A204.1 (cell line): ENCODE results near the gene DOCK2.
"Not testable (repeated sequence)": the region's sequence is repeated elsewhere in the genome, so short reads cannot be mapped to it uniquely, and the experiment has no call there.

Source experiments
- FAIRE-seq: peaks from 2 replicates; lab custom pipeline; 2012; peaks lifted over from hg19 to GRCh38; lab: Jason Lieb, UNC

The DOCK2 gene

DNA sequence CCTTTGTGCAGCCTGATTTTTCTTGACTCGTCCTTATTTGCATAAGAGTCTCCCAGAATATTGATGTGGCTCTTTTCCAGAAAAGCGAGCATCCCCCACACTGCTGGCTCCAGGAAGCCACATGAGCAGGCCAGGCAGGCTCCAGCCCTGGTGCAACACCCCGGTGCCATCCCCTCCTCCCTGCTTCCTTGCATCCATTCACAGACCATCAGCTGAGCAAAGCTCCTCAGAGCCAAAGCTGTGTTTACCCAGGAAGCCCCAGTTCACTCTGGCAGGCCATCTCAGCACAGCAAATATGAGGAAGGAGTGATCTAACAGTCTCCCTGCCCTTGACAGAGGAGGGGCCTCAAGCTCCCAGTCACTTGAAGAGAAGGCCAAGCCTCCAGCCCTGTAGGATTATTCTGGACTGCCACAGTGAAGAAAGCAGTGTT is 308.8 kb downstream of the DOCK2 start:
- FAIRE-seq, result no peak

DNA sequence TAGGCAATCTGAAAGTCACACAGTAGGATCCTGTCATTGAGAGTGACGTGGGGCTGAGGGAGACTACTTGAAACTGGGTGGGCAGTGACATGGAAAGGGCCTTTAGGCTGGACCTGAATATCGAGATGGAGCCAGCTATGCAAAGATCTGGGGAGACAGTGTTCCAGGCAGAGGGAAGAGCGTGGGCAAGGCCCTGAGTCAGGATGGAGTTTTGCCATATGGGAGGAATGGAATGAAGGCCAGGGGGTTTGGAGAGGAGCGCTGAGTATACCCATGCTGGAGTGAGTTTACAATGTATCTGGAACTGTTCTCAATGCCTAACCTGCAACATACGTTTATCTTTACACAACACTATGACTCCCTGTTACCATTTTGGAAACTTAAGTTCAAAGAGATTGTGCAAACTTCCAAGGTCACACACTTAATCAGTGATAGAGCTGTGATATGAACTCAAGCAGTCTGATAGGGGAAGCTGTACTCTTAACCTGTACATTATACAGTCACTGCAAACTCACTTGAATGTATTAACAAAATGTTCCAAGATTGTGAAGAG is 309.7 kb downstream of the DOCK2 start:
- no peak for FAIRE-seq

DNA sequence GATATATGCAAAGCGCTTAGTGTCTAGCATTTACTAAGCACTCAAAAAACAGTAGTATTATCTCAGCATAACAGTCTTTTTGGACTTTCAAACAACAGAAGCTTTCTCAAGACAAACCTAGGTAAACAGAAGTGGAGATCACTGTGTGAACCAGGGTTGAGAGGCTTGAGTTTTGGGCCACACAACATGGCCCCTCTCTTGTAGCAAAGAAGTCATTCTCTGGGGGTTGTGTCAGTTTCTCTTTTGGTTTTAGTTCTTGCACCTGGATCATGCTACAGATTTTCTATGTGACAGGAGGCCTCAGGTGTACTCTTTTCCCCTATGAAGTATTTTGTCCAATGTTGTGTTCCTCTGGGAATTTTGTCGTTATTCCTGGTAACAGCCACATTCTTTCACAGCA is 313.3 kb downstream of the DOCK2 start:
- FAIRE-seq, result no peak

DNA sequence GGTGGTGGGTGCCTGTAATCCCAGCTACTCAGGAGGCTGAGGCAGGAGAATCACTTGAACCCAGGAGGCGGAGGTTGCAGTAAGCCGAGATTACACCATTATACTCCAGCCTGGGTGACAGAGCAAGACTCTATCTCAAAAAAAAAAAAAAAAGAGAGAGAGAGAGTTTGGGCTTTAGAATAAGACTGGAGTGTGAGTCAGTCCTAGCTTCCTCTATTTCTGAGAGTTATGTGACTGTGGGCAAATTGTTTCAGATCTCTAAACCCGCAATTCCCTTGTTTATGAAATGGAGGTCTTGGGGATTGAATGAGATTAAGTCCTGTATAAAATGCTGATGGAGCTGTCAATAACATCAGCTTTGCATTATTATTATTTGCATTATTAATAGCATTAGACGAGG is 316.1 kb downstream of the DOCK2 start:
- not testable (repeated sequence) for FAIRE-seq

DNA sequence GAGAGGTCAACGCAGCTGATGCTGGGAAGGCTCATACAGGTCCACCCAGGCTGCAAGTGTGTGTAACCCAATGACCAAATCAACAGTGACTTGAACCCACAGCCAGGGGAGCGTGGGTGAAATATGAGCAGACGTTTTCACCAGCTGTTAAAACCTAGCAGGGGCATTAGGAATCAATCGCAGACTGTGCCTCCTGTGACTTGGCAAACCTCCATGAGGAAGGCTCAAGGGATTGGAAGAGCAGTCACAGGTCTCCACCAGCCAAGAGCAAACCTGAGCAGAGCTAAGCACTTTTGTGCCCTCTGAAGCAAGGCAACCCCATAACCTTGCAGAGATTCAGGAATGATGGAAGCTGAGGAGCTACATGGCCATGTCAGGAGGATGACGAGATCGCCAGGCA is 317.7 kb downstream of the DOCK2 start:
- no peak for FAIRE-seq

DNA sequence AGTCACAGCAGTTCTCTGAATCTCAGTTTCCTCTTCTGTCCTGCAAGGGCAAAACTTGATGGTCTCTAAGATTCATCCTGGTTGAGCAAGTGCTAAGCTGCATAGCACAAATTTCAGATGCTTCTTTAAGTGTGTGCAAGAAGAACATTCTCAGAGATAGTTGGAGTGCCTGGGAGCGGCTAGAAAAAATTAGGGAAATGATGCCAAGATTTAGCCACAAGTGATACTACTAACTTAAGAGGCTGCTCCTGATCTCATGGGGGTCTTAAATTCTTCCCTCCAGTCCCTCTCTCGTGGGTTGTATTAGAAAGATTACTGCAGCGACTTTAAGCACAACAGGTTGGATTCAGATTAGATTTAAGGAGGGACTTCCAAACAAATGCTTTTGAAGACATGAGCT is 319.1 kb downstream of the DOCK2 start:
- FAIRE-seq, result no peak

DNA sequence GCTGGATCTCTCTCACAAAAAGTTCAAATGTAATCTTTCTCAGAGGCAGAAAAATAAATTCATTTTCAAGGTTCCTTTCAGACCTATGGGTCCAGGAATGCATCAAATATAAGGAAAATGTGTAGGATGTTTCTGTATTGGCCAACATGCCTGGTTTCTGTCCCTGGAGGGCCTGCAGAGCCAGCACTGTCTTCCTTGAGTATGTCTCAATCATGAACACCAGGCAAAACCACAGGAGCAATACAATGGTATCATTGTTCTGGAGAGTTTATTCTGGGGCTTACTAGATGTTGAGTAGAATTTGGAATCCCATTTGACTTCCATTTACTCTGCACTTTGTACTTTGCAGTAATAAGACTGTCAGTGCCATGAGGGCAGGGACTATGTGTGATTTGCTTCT is 319.7 kb downstream of the DOCK2 start:
- FAIRE-seq, result no peak

DNA sequence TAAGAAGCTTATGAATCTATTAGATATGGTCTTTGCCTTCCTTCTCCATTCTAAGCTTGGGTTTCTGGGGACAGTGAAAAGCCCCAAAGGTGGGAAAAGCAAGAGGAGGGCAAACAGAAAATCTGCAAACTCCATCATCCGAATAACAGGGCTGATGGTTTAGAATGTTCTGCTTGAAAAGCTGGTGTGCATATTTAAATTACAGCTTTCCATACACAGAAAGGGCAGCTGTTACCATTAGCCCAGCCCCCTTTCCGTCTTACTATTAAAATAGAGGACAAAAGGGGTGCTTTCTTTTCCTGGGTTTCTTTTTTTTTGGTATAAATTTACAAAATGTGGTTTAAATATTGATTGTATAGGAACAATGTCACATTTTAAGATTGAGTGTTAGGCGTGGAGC is 321.2 kb downstream of the DOCK2 start:
- no peak for FAIRE-seq

DNA sequence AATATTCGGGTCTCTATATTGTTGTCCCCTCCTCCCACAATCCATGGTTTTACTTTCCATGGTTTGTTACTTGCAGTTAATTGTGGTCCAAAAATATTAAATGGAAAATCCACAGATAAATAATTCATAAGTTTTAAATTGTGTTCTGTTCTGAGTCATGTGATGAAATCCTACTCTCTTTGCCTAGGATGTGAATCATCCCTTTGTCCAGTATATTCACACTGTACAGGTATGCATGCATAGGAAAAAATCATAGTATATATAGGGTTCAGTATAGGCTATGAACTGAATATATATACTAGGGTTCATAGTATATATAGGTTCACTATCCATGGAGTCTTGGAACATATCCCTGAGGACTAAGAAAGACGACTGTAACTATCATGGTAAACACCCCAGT is 323.6 kb downstream of the DOCK2 start:
- no peak for FAIRE-seq

DNA sequence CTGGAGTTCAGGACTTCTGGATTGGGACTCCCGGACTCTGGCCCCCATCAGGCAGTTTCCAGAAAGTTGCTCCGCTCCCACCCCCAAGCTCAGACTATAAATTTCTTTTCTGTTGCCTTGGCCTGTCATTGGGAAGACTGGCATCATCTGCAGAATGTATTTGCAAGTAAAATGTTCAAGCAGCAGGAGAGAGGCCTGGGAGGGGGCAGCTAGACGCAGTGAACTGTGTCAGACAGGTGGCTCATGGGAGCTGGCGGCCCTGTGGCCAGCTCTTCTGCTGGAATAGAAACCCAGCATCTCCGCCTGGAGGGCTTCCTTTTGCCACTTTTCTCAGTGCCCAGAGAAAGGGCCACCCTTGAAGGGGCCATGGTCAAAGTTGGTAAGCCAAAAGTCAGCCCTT is 327.2 kb downstream of the DOCK2 start:
- no peak for FAIRE-seq

DNA sequence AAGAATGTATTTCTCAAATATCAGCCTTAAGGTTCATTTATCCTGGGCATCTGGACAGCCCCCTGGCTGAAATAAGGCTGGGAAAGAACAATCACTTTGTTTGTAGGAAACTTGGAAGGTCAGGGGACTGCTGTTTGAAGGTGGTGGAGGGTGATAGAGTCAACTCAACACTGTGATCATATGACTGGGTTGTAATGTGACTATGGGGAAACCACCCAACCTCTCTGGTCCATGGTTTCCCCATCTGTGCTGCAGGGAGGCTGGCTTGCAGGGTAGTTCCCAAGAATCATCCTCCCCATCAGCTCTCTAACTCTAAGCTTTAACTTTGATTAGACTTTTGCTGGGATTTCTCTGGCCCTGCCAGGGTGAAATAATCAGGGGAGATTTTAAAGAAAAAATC is 333.3 kb downstream of the DOCK2 start:
- FAIRE-seq, result no peak

DNA sequence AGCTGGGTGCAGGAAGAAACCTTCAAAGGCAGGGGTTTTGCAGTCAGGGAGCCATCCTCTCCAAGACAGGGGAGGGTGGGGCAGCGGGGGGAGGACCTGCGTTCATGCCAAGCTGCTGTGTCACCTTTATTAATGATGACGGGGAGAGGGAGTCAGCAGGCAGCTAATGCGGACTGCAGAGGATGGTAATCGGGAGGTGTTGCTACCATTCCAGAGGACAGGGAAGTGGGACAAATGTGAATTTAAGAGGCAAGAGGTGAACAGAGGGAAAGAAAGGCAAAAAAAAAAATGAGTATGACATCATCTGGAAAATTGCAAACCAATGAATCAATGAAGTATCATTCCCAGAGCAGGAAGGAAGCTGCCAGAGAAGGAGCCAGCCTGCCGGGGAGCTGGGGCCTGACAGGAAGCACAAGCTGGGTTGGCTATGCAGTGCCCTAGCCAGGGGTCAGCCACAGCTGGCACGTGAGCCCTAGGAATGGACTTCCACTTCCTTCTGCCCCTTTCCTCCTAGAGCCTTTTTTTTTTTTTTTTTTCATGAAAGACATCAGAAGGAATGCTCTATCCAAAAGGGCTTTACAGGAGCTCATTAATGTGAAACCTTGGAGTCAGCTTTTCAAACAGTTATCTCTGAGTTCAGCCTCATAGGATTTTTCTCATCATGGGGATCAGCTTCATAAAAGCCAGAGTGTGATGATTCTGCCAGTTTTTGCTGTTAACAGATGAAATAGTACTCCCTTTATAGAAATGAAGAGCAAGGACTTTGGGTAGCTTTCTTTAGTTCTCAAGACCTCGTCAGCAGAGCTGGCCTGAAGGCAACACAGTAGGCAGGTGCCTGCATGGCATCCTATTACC is 334.1 kb downstream of the DOCK2 start:
- FAIRE-seq, result no peak

DNA sequence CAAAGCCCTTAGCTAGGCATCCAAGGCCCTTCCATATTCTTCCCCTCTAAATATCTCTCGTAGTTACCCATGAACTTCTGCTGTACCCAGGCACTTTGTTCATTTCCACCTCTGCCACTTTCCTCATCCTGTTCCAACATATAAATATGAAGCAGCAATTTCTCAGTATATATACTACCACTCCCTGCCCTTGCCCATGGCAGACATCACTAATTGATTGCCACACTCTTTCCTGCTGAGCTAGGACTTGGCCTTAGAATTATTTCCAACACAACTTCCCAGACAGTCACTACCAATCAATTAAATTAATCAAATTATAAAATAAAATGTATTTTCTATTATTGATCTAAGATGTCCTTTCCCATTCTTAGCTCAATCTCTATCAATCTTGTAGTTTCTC is 334.7 kb downstream of the DOCK2 start:
- FAIRE-seq, result no peak

DNA sequence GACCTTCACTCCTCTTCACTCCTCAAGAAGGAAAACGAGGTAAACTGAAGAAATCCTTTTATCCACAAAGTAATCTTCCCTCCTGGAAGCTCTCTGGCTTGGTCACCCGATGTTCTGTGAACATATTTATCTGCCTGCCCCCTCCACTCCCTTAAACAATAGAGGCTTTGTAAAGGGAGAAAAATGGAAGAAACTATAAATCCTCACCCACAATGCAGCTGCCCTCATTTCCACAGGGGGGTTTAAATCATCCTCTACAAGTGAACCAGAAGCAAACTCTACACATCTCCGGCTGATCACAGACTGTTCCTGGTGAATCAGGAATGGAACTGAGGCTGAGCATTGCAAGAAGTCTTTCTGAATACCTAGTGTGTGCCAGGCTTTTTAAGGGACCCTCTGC is 336.0 kb downstream of the DOCK2 start:
- FAIRE-seq, result no peak

DNA sequence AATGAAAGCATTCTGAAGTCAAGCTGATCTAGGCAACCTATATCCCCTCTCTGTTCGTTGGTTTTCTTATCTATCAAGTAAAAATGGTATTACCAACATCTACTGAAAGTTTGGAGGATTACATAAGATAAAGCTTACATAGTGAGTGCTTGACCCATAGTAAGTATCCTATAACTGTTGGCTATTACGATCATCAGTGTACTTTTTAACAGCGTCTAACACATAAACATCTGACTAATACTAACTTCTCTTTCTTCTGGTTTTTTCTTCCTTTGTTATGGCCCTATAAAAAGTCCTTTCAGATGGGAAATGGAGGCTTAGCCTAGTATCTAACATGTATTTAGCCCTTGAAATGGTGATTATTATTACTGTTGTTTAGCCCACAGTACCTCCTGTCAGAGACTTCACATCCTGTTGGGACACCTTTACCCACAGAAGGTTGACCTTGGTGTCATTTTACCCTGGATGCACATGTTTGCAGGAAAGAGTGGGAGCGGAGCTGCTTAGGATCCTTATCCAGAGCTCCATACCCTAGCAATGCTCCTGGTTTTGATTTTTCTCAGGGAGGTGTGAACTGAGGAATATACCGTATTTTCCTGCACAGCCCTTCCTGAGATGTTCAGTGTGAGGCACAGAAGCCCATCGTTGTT is 337.2 kb downstream of the DOCK2 start:
- no peak for FAIRE-seq

DNA sequence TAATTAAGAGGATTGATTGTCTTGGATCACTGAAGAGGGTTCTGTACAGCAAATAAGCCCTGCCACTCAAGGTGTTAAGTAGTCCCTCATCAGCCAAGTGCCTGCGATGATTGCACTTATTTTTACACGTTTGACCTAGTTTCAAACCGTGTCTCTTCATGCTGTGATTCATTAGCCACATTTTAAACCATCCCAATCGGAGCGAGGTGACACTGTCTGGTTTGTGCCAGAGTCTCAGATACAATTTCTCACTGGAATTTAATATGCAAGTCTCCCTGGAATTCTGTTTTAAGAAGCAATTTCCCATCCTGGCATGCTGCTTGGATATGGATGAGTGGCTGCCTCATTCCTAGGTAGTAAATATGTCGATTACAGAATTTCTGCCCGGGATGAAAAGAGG is 341.6 kb downstream of the DOCK2 start:
- FAIRE-seq, result no peak

DNA sequence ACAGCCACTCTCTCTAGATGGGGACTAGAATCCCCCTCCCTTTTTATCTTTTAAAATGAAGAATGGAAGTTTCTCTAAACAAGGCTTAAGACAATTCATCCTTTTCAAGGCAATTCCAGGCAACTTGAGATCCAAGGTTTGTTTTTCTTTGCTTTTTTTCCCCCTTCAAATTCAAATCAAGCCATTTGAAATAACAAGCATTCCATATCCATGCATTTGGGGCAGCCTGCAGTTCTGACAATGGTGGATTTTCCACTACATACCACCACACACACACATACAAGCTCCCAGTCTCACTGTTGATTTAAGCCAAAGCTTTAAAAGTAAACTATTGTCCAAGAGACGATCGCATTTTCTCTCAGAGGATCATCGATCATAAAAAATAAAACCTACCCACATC is 342.8 kb downstream of the DOCK2 start:
- no peak for FAIRE-seq

DNA sequence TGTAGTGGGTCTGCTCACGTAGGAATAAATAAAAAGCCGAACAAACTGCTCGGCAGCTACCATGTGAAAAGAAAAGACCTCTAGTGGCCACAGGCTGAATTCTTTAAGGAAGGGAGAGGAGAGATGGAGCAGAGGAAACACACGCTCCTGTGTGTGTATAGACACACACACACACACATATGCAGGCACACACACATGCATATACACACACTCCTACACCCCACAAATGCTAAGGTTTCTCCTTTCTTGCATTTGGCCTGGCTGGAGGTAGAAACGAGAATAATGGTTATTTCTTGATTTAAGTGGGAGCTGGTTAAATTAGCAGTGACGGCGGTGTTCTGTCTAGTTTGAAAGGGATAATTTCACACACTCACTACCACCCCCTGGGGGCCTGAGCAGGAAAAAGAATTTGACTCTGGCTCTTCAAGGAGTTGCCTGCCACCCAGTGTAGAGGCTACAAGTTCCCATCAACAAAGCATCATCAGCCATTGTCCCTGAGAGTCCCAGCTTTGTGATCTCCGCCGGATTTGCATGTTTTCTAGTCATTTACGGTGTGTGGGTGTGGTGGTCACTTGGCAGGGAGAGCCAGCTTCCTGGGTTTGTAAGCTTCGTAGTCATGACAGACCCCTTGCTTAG is 343.5 kb downstream of the DOCK2 start, which contains the start of gene INSYN2B:
Gene INSYN2B, minus strand, starts transcription at position 78 of the 636 bp plus-strand sequence. CDS start 96,597 bp downstream, outside the sequence.
- FAIRE-seq, result no peak

DNA sequence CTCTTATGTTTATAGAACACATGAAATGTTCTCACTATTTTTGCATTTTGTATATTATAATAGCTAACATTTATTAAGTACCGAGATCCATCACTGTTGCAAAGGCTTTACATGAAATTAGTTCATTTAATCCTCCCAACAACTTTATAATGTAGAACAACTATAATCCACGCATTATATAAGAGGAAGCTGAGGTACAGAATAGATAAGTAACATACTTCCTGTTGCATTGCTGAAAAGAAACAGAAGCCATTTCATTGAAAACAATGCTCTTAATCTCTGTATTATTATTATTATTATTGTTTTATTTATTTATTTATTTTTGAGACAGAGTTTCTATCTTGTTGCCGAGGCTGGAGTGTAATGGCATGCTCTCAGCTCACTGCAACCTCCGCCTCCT is 351.1 kb downstream of the DOCK2 start:
- no peak for FAIRE-seq

DNA sequence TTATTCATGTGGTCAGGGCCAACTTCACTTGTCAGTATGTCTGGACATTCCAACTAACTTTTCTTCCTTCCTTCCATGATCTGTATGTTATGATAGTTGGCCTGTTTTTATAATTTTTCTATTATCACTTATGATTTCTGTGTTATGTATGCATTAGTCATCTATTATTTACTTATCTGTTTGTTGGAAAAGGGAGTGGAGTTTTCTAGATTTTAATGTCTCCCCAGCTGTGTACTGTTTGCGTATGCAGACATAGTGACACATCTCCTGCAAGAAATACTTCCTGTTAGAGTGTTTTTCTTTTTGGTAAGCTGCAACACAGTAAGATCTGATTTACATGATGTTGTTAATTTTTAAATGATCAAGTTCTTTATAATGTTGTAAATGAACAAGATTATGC is 351.9 kb downstream of the DOCK2 start:
- FAIRE-seq, result no peak

DNA sequence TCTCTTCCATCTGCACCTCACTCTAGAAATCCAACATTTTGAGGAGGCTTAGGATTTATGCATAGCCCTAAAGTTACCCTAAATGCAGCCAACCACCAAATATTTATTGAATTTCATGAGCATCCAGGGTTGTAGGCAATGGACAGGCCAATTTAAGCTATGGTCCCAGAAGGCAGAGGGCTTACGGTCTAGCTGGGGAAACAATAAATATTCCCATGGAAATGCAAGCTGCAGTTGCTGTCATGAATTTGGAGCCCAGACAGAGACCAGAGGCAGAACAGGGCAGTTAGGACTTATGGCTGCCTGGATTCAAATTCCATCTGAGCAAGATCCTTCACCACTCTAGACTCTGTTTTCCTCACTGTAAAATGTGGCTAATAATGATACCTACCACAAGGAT is 352.3 kb downstream of the DOCK2 start:
- FAIRE-seq, result no peak

DNA sequence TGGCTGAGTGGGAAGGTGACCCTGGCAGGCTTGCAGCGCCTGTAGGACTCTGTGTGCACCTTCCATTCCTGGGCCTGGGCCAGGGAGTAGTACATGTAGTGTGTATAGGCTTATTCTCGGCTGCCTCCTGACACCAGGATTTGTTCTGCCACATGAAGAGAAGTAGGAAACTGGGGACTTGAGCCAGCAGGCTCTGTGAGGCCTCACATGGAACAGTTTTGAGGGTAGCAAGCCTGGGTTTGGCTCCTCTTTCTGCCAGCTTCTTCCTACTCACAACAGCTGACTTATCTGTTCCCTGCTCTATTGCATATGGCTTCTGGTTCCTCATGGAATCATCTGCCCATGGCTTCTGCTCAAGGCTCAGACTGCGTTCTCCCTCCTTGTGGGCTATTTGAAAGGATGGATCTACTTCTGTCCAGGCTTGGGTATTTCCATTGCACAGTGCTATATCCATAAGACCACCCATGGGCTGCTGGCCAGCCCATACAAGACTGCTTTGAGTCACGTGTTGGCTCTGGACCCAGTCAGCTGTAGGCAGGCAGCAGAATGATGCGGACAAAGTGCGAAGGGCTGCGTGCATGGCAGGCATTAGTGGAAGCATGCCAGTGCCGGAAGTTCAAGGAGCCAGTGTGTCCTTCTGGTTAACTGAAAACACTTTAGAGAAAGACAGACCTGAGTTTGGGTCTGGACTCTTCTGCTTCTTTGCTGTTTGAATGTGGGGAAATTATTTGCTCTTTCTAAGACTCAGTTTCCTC is 354.2 kb downstream of the DOCK2 start:
- no peak for FAIRE-seq
